NT2/D1 (cell line): ENCODE results near the gene GDA.

Experiments used
- SUZ12 ChIP-seq: IDR thresholded peaks from 2 replicates; pipeline ENCODE4 v1.6.1; 2011; ENCODE audit not compliant: insufficient read length, insufficient read depth; ENCODE audit errors: extremely low read depth
- YY1 ChIP-seq: IDR thresholded peaks from 2 replicates; pipeline ENCODE4 v1.6.1; 2011; ENCODE audit not compliant: insufficient read length, insufficient read depth

- TF ChIP-seq YY1 (no peak), SUZ12 (no peak)
Measured at GRCh38 chr9:72213906-72214305, 64.7 kb downstream of the GDA start.
